ENCODE measurements around the gene CTNNA3. TPM values are rescaled to one million over a fixed set of nuclear protein-coding genes. Genes with fewer than 3 reads are reported as not detected.
"Not testable (repeated sequence)": the region's sequence is repeated elsewhere in the genome, so short reads cannot be mapped to it uniquely, and the experiment has no call there.

CTNNA3 gene
- total RNA-seq: under 0.01 and 0.46 TPM in 2 replicates

DNA sequence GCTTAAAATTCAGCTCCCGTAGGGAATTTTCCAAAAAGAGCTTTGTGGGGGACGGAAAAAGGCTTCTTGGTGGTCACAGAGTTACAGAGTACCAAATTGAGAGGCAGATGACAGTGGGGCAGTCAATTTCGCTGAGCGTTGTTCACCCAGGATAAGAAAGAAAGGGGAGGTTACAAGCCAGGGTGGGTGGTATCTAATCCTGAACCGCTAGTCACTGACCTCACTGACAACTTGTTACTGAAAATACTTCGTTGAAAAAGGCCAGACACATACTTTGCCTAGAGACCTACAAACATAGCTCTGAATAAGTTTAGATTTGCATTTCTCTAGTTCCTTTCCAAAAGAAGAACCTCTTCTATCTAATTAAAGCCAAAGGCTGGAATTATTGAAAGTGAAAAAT lies at the start of gene CTNNA3:
CTNNA3 (minus strand) TSS at position 167 of the 400 bp plus-strand sequence.
- H3K4me3 ChIP-seq (ENCODE audit: low read depth, low read length): no peak within 1 kb of the TSS
- TF ChIP-seq, protein P1, sequence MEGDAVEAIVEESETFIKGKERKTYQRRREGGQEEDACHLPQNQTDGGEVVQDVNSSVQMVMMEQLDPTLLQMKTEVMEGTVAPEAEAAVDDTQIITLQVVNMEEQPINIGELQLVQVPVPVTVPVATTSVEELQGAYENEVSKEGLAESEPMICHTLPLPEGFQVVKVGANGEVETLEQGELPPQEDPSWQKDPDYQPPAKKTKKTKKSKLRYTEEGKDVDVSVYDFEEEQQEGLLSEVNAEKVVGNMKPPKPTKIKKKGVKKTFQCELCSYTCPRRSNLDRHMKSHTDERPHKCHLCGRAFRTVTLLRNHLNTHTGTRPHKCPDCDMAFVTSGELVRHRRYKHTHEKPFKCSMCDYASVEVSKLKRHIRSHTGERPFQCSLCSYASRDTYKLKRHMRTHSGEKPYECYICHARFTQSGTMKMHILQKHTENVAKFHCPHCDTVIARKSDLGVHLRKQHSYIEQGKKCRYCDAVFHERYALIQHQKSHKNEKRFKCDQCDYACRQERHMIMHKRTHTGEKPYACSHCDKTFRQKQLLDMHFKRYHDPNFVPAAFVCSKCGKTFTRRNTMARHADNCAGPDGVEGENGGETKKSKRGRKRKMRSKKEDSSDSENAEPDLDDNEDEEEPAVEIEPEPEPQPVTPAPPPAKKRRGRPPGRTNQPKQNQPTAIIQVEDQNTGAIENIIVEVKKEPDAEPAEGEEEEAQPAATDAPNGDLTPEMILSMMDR (conservative IDR thresholded peaks at IDR 0.05; ENCODE audit: low read depth, low read length): no peak
- DNase-seq (ENCODE audit: low read depth): no peak

DNA sequence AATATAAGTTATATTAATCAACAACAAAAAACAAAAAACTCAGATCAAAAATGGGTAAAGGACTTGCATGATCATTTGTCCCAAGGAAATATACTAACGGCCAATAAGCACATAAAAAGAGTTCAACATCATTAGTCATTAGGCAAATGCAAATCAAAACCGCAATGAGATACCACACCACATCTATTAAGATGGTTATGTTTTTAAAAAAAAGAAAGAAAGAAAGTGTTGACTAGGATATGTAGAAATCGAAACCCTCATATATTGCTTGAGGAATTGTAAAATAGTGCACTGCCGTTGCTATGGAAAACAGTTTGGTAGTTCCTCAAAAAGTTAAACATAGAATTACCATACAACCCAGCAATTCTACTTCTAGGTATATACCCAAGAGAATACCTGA lies 39.4 kb upstream of the CTNNA3 start:
- H3K4me3 ChIP-seq (ENCODE audit: low read depth, low read length): no peak overlapping the region
- TF ChIP-seq, protein P1 (conservative IDR thresholded peaks at IDR 0.05; ENCODE audit: low read depth, low read length): no peak
- DNase-seq (ENCODE audit: low read depth): no peak

DNA sequence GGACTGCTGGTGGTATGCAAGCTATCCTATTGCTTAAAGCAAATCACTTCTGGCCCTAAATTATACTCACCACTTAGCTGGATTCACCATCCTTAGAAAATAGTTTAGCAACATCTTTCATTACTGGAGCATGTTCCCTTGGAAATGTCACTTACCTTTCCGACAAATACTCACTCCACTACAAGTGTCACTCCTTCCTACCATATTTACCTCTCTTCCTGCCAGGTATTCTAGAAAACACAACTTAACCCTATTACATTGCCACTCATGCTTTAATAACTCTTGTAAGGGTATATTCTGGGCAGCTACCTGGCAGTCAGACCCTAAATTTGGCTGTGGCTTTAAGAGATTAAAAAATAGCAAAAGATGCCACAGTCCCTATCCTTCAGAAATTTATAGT lies 37.5 kb upstream of the CTNNA3 start:
- DNase-seq (ENCODE audit: low read depth): no peak
- TF ChIP-seq, protein P1 (conservative IDR thresholded peaks at IDR 0.05; ENCODE audit: low read depth, low read length): no peak
- H3K4me3 ChIP-seq (ENCODE audit: low read depth, low read length): no peak overlapping the region

DNA sequence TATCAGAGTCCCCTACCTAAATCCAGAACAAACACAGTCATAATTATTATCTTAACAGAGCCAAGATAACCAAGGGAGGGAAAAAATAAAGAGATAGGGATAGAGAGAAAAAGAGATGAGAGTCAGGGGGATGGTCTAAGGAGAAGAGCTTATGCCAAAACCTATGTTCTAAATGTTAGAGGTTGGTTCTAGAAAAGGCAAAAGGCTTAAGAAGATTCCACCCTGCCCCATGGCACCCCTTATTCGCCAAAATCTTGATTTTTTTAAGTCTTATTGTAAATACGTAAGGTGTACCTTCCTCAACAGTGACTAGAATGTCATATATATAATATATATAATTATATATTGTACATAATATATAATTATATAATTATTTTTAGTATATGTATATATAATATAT lies 29.6 kb upstream of the CTNNA3 start:
- no peak for DNase-seq (ENCODE audit: low read depth)

DNA sequence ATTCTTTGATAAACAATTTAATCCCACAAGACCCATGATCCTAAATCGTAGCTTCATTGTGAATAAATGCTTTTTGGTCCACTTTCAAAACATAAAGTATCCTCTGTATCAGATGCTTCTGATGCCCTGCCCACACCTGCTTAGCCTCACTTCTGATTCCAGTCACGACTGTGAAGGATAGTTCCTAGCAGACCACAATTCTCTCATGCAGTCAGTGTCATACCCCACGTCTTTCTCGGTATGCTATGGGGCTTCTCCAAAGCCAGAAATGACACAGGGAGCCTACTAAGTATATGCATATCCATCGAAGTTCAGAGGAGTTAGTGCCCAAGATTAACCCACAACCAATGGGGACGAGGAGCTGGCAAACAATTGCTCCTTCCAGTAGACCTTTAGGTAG lies 27.6 kb upstream of the CTNNA3 start:
- no peak for DNase-seq (ENCODE audit: low read depth)
- TF ChIP-seq, protein P1 (conservative IDR thresholded peaks at IDR 0.05; ENCODE audit: low read depth, low read length): no peak
- no peak overlapping the region for H3K4me3 ChIP-seq (ENCODE audit: low read depth, low read length)

More for the DNA sequence above, 29.6 kb upstream of the CTNNA3 start:
- H3K4me3 ChIP-seq (ENCODE audit: low read depth, low read length): no peak overlapping the region
- TF ChIP-seq, protein P1 (conservative IDR thresholded peaks at IDR 0.05; ENCODE audit: low read depth, low read length): no peak

DNA sequence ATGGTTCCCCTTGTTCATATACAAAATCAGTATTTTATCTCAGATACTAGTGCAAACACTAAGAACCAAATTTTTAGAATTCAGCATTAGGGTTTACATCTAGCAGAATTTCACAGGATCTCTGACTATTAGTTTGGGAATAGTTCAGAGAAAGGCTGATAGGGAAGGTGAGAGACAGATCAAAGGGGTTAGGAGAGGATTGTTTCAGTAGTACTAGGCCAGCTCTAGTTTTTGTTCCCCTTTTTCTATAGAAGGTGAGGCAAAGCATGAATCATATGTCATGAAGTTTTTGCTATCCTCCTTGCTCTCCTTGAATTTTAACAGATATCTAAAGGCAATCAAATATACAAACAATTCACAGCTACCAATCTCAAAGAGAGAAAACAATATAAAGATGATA lies 26.1 kb upstream of the CTNNA3 start:
- H3K4me3 ChIP-seq (ENCODE audit: low read depth, low read length): no peak overlapping the region
- TF ChIP-seq, protein P1 (conservative IDR thresholded peaks at IDR 0.05; ENCODE audit: low read depth, low read length): no peak
- no peak for DNase-seq (ENCODE audit: low read depth)

DNA sequence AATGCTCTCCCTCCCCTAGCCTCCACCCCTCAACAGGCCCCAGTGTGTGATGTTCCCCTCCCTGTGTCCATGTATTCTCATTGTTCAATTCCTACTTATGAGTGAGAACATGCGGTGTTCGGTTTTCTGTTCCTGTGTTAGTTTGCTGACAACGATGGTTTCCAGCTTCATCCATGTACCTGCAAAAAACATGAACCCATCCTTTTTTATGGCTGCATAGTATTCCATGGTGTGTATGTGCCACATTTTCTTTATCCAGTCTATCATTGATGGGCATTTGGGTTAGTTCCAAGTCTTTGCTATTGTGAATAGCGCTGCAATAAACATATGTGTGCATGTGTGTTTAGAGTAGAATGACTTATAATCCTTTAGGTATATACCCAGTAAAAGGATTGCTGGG lies 20.5 kb upstream of the CTNNA3 start:
- not testable (repeated sequence) for H3K4me3 ChIP-seq (ENCODE audit: low read depth, low read length); DNase-seq (ENCODE audit: low read depth)

DNA sequence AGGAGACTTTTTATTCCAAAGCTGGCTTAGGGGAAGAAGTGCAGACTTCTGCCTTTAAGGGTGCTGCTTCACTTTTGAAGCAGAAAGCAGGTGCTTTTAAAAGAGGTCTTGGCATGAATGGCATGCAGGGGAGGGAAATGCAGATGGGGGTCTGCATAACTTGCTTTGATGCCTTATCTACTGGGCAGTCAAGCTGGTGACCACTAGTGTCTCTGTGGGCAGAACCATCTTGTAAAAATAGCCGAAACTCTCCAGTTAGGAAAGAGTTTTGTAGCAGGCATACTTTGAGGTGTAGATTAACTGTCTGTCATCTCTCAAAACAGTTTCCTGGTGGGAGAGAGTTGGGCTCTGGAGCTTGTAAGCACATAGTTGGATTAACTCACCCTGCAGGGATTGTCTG lies 9.9 kb upstream of the CTNNA3 start:
- TF ChIP-seq, protein P1 (conservative IDR thresholded peaks at IDR 0.05; ENCODE audit: low read depth, low read length): no peak
- no peak overlapping the region for H3K4me3 ChIP-seq (ENCODE audit: low read depth, low read length)
- no peak for DNase-seq (ENCODE audit: low read depth)

DNA sequence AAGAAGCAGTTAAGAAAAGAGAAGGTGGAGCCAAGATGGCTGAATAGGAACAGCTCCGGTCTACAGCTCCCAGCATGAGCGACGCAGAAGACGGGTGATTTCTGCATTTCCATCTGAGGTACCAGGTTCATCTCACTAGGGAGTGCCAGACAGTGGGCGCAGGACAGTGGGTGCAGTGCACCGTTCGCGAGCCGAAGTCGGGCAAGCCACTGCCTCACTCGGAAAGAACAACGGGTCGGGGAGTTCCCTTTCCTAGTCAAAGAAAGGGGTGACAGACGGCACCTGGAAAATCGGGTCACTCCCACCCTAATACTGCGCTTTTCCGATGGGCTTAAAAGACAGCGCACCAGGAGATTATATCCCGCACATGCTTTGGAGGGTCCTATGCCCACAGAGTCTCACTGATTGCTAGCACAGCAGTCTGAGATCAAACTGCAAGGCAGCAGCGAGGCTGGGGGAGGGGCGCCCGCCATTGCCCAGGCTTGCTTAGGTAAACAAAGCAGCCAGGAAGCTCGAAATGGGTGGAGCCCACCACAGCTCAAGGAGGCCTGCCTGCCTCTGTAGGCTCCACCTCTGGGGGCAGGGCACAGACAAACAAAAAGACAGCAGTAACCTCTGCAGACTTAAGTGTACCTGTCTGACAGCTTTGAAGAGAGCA lies 3.7 kb upstream of the CTNNA3 start:
- H3K4me3 ChIP-seq (ENCODE audit: low read depth, low read length); DNase-seq (ENCODE audit: low read depth): not testable (repeated sequence)
